T-cell (primary cell): Measurements from ENCODE around the gene ZNF630. TPM values are rescaled to one million over a fixed set of nuclear protein-coding genes. Genes with fewer than 3 reads are reported as not detected.
"Not testable (repeated sequence)": the region's sequence is repeated elsewhere in the genome, so short reads cannot be mapped to it uniquely, and the experiment has no call there.

ENCODE experiments used
- ATAC-seq, 4 experiments: fragments of 200-7000 bp in 3 of 4; fragments of 150-1000 bp in 1 of 4; cut with Tn5 transposase; replicated peaks in 1 of 4; 1 replicate in 3 of 4; 2 replicates in 1 of 4; pipeline ENCODE4 v1.10.0; 2021; ENCODE audit warnings: moderate library complexity in 3 of 4, mild to moderate bottlenecking in 2 of 4, moderate number of reproducible peaks in 1 of 4
- CTCF ChIA-PET, 2 donors: fragments of 300-600 bp; sonication (Branson Sonifier 250); formaldehyde crosslinking; loops; one replicate each; lab custom pipeline; 2022; ENCODE audit warnings: antibody characterized with exemption in 2 of 2; lab: Charles Lee
- POLR2A ChIA-PET, 2 donors: fragments of 300-600 bp; sonication (Branson Sonifier 250); formaldehyde crosslinking; loops; one replicate each; lab custom pipeline; 2022; ENCODE audit warnings: antibody characterized with exemption in 2 of 2; lab: Charles Lee
- DNase-seq, 35 experiments: peaks; one replicate each; pipeline versions ENCODE4 v3.0.0 to v3.0.0-alpha.2; 2013 to 2023
- H3K27ac ChIP-seq: one replicate; pipeline ENCODE4 v1.5.1; 2013; ENCODE audit warnings: low read length
- H3K27me3 ChIP-seq, 2 experiments: replicated peaks in 1 of 2; 1 replicate in 1 of 2; 2 replicates in 1 of 2; pipeline versions ENCODE4 v1.6.1 to v1.7.0; 2013; ENCODE audit warnings: low read length in 1 of 2, mixed read lengths in 1 of 2; ENCODE audit not compliant: control insufficient read depth in 2 of 2, insufficient read depth in 2 of 2; ENCODE audit errors: extremely low read depth in 1 of 2
- H3K36me3 ChIP-seq, 2 donors: 1 replicate in 1 of 2; 2 replicates in 1 of 2; pipeline versions ENCODE4 v1.6.1 to v1.7.0; 2013; ENCODE audit warnings: low read length in 1 of 2; ENCODE audit not compliant: control insufficient read depth in 2 of 2, insufficient read depth in 1 of 2; ENCODE audit errors: extremely low read depth in 1 of 2
- H3K4me1 ChIP-seq, 2 experiments: 1 replicate in 1 of 2; 2 replicates in 1 of 2; pipeline versions ENCODE4 v1.6.1 to v1.7.0; 2013; ENCODE audit warnings: low read length in 2 of 2, mixed read lengths in 1 of 2; ENCODE audit not compliant: insufficient read depth in 2 of 2, control insufficient read depth in 1 of 2; ENCODE audit errors: extremely low read depth in 1 of 2
- H3K4me3 ChIP-seq, 2 donors: 1 replicate in 1 of 2; 2 replicates in 1 of 2; pipeline versions ENCODE4 v1.5.1 to v1.7.0; 2013; ENCODE audit warnings: mild to moderate bottlenecking in 2 of 2, low read length in 1 of 2, moderate library complexity in 1 of 2; ENCODE audit not compliant: control insufficient read depth in 1 of 2; ENCODE audit errors: extremely low read depth in 1 of 2
- H3K9me3 ChIP-seq: 2 replicates; pipeline ENCODE4 v1.7.0; 2013
- H3K27ac Mint-ChIP-seq, 2 donors: one replicate each; pipeline ENCODE4 v1.8.0; 2020 to 2021; ENCODE audit warnings: mild to moderate bottlenecking in 2 of 2, mixed read lengths in 2 of 2
- H3K27me3 Mint-ChIP-seq, 2 donors: one replicate each; pipeline ENCODE4 v1.8.0; 2021 to 2022; ENCODE audit warnings: mixed read lengths in 2 of 2
- H3K36me3 Mint-ChIP-seq: one replicate; pipeline ENCODE4 v1.8.0; 2021; ENCODE audit warnings: mixed read lengths
- H3K4me1 Mint-ChIP-seq, 3 donors: one replicate each; pipeline ENCODE4 v1.8.0; 2020 to 2022; ENCODE audit warnings: mixed read lengths in 3 of 3, mild to moderate bottlenecking in 1 of 3
- H3K4me3 Mint-ChIP-seq, 3 donors: one replicate each; pipeline ENCODE4 v1.8.0; 2020 to 2022; ENCODE audit warnings: mild to moderate bottlenecking in 3 of 3, mixed read lengths in 3 of 3, moderate library complexity in 3 of 3
- H3K9me3 Mint-ChIP-seq, 3 donors: one replicate each; pipeline ENCODE4 v1.8.0; 2020 to 2022; ENCODE audit warnings: mixed read lengths in 3 of 3
- WGBS: methylation state at CpG from one replicate; pipeline ENCODE4 v1.1.5; 2013; ENCODE audit warnings: missing lambda C conversion rate; ENCODE audit not compliant: insufficient coverage; 5-methylcytosine and 5-hydroxymethylcytosine counted together
- total RNA-seq, 35 experiments: library from RNA in 6 of 35; stranded (reverse) in 6 of 35; fragments of 120-200 nt in 1 of 35; gene quantifications; one replicate each; pipeline versions ENCODE4 v1.2.1 to v1.2.4 and lab custom pipeline; 2013 to 2026

ZNF630 gene
- 1 to 10 TPM; 2.1 to 3.3 (median 2.7) TPM for total RNA-seq
- 4.4 TPM for total RNA-seq (2013)
- total RNA-seq (lab: John Stamatoyannopoulos, UW) = 0.23 to 8.9 (median 2.8) reads per million in 29 experiments

DNA sequence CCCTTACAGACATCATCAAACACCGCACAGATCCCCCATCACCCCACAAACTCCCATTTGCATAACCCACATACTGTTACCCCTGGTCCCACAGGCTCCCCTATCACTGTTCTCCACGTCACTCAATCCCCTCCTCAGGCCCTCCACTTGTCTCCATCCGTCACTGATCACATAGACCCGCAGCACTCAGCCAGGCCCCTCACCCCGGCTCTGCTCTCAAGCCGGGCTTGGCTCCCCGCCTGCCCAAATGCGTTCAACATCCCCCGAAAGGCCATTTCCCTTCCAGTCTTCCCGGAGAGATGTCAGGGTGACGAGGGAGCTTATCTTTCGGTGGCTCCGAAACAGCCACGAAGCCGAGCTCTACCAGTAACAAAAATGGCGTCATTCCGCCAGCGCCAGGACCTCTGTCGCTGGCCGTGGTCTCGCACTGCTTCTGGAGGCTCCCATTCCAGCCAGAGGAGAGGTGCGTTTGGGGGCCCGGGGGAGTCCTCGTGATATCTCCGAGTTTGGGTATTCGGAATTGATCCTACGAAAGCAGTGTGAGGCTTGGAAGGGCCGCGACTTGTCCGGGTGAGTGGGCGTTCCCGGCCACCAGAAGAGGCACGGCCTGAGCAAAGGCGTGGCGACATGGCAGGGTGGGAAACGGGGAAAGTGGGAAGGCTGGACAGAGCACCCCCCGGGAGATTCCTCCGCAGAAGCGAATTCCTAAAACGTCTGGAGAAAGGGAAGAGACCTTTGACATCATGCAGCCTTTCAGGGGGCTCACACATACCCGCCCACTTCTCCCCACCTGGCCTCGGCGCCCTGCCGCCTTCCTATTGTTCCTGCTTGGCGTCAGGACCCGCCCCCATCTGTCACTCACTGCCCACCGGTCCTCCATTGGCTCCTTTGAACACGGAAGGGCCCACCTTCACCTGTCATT, at the start of gene ZNF630:
Gene ZNF630 (minus strand): TSS at position 577 of the 922 bp plus-strand sequence. CDS start 4,754 bp downstream, outside the sequence.
- H3K27me3 Mint-ChIP-seq = peaks cover 0 to 6% of the 10 kb centered on the region in 2 donors
- Histone ChIP-seq H3K4me3 (peak within 1 kb of the TSS; percentile 72 to 88), H3K36me3 (no peaks in the 10 kb centered on the region), H3K27me3 (no peaks in the 10 kb centered on the region), H3K9me3 (no peaks in the 10 kb centered on the region), H3K27ac (peak within 1 kb of the TSS; percentile 83), H3K4me1 (peaks cover 0 to 10% of the 10 kb centered on the region in 2 experiments)
- H3K4me3 Mint-ChIP-seq = peak within 1 kb of the TSS; percentile 84 to 95 (median 89)
- 3% methylated on average over 18 of the region's 48 CpGs for WGBS
- H3K27ac Mint-ChIP-seq = peak within 1 kb of the TSS; percentile 93 to 95
- H3K36me3 Mint-ChIP-seq = no peaks in the 10 kb centered on the region
- ATAC-seq (peak; percentile 84 to 92 (median 92)), DNase-seq (peak; percentile 20 to 68 (median 40))
- POLR2A ChIA-PET = interaction anchor here in 1 of 2 donors (0.6 kb wide), 1 partner anchor 1154 kb away, joined by 3 read pairs; no protein-coding TSS in a partner anchor
- H3K9me3 Mint-ChIP-seq = no peaks in the 10 kb centered on the region
- peaks cover 11 to 22% (median 14%) of the 10 kb centered on the region in 3 donors for H3K4me1 Mint-ChIP-seq
- CTCF ChIA-PET = no interaction called here

DNA sequence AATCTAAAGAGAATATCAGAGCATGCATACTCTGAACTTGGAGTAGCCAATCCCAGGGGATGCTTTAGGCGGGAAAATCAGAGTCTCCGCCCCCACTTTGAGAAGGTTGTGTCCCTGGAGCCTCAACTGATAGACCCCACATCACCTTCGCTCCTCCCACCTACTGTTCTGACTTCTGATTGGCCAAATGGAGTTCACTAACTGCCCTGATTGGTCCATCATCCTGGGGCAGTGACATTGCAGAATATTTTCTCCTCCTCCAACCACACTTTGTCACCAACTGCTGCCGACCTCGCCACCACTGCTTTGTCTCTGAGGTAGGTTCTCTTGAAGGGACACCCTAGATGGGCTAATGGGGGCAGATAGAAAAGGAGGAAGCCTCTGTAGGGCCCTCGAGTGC, 36.3 kb upstream of the ZNF630 start:
- H3K9me3 Mint-ChIP-seq = no peaks in the 10 kb centered on the region
- peaks cover 3 to 4% of the 10 kb centered on the region in 2 donors for H3K27me3 Mint-ChIP-seq
- H3K27me3 ChIP-seq = no peaks in the 10 kb centered on the region
- no peaks in the 10 kb centered on the region for H3K9me3 ChIP-seq
- no peak overlapping the region for H3K27ac Mint-ChIP-seq
- no peaks in the 10 kb centered on the region for H3K4me1 ChIP-seq
- no peak overlapping the region for H3K4me3 ChIP-seq
- POLR2A ChIA-PET = no interaction called here
- DNase-seq (no peak), ATAC-seq (no peak)
- no CpG with 5 or more reads among the region's 6 CpGs for WGBS
- H3K4me1 Mint-ChIP-seq = peaks cover 0 to 3% (median 0%) of the 10 kb centered on the region in 3 donors
- H3K27ac ChIP-seq = no peak overlapping the region
- no peaks in the 10 kb centered on the region for H3K36me3 Mint-ChIP-seq
- H3K4me3 Mint-ChIP-seq = no peak overlapping the region
- CTCF ChIA-PET = no interaction called here
- no peaks in the 10 kb centered on the region for H3K36me3 ChIP-seq

DNA sequence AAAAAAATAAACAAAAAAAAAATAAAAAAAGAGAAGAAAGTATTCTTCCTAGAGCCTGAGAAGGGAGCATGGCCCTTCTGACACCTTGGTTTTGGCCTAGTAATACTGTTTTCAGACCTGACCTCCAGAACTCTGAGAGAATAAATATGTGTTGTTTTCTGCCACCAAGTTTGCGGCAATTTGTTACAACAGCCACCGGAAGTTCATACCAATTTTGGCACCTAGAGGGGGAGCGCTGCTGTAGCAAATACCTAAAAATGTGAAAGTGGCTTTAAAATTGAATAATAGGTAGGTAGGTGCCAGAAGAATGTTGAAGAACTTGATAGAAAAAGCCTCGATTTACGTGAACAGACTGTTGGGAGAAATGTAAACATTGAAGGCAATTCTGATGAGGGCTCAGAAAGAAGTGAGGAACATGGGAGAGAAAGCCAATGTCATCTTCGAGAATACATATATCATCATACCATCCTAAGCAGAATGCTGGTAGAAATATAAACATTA, 31.5 kb upstream of the ZNF630 start:
- Histone ChIP-seq H3K4me3 (no peak overlapping the region), H3K36me3 (no peaks in the 10 kb centered on the region), H3K9me3 (no peaks in the 10 kb centered on the region), H3K27me3 (no peaks in the 10 kb centered on the region), H3K4me1 (no peaks in the 10 kb centered on the region), H3K27ac (no peak overlapping the region)
- Mint-ChIP-seq H3K4me1 (peaks cover 0 to 3% (median 0%) of the 10 kb centered on the region in 3 donors), H3K4me3 (no peak overlapping the region), H3K36me3 (no peaks in the 10 kb centered on the region), H3K27me3 (peaks cover 0 to 3% of the 10 kb centered on the region in 2 donors), H3K9me3 (peaks cover 0 to 5% (median 0%) of the 10 kb centered on the region in 3 donors), H3K27ac (no peak overlapping the region)
- ATAC-seq (no peak), DNase-seq (no peak)
- ChIA-PET POLR2A (no interaction called here), CTCF (no interaction called here)
- WGBS = 100% methylated on average over 2 of the region's 6 CpGs

DNA sequence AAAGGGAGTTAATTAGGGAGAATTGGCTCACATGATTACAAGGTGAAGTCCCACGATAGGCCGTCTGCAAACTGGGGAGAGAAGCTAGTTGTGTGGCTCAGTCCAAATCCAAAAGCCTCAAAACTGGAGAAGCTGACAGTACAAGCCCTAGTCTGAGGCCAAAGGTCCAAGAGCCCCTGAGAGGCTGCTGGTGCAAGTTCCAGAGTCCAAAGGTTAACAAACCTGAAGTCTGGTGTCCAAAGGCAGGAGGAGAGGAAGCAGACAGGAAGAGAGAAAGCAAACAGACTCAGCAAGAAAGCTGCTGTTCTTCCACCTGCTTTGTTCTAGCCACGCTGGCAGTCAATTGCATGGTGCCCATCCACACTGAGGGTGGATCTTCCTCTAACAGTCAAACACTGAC, 30.0 kb upstream of the ZNF630 start:
- Mint-ChIP-seq H3K9me3 (peaks cover 0 to 5% (median 0%) of the 10 kb centered on the region in 3 donors), H3K4me3 (no peak overlapping the region), H3K27me3 (peaks cover 0 to 6% of the 10 kb centered on the region in 2 donors), H3K27ac (no peak overlapping the region), H3K4me1 (peaks cover 0 to 3% (median 0%) of the 10 kb centered on the region in 3 donors), H3K36me3 (no peaks in the 10 kb centered on the region)
- Histone ChIP-seq H3K36me3 (no peaks in the 10 kb centered on the region), H3K4me3 (no peak overlapping the region), H3K27ac (no peak overlapping the region), H3K4me1 (no peaks in the 10 kb centered on the region), H3K27me3 (peaks cover 0 to 3% of the 10 kb centered on the region in 2 experiments), H3K9me3 (no peaks in the 10 kb centered on the region)
- POLR2A ChIA-PET = no interaction called here
- WGBS = no CpG with 5 or more reads among the region's 3 CpGs
- DNase-seq (no peak), ATAC-seq (no peak)
- CTCF ChIA-PET = no interaction called here

DNA sequence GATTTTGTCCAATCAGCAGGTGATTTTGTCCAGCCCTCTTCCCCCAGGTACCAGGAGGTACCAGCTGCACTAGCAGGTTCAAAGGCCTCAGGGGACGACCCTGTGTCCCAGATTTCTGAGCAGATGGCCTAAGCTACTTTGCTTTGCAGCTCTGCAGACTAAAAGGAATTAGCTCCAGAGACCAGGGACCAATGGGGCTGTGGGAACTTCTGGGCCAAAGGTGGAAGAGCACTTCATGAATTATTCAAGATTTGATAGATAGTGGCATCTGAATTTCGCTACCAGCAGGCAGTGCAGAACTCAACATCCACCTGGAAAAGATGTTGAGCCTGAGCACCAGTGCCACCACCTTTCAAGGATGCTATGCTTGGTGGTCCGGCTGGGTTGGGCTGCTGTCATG, 21.1 kb upstream of the ZNF630 start:
- CTCF ChIA-PET, H3K4me1 Mint-ChIP-seq, H3K4me3 Mint-ChIP-seq, H3K27me3 ChIP-seq, H3K27ac Mint-ChIP-seq, H3K36me3 ChIP-seq, H3K36me3 Mint-ChIP-seq, H3K9me3 ChIP-seq, H3K4me3 ChIP-seq, POLR2A ChIA-PET, DNase-seq, H3K27ac ChIP-seq, ATAC-seq, H3K9me3 Mint-ChIP-seq, H3K4me1 ChIP-seq: not testable (repeated sequence)
- H3K27me3 Mint-ChIP-seq = peaks cover 0 to 17% of the 10 kb centered on the region in 2 donors
- no CpG with 5 or more reads among the region's 3 CpGs for WGBS

DNA sequence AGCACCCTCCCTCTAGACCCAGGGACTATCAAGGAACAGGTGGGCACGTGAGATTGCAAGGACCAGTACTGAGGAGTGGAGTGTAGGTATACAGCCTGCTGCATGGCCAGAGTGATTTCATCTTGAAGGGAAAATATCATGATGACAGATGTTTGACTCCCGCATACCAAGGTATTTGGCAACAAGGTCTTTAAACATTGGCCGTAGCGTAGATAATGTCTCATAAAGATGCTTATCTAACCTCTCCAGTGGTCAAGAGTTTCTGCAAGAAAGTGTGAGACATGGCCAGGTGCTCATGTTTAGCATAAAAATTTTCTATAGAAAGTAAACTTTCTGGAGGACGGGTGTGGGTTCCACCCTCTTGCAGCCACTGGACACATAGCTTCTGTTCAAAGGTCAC, 18.7 kb upstream of the ZNF630 start:
- H3K27ac Mint-ChIP-seq = no peak overlapping the region
- CTCF ChIA-PET = no interaction called here
- H3K4me1 ChIP-seq = no peaks in the 10 kb centered on the region
- WGBS = no CpG with 5 or more reads among the region's 5 CpGs
- no peaks in the 10 kb centered on the region for H3K9me3 ChIP-seq
- H3K4me3 Mint-ChIP-seq = no peak overlapping the region
- DNase-seq = no peak
- H3K36me3 ChIP-seq = no peaks in the 10 kb centered on the region
- POLR2A ChIA-PET = no interaction called here
- no peaks in the 10 kb centered on the region for H3K27me3 ChIP-seq
- no peak overlapping the region for H3K27ac ChIP-seq
- no peaks in the 10 kb centered on the region for H3K36me3 Mint-ChIP-seq
- no peaks in the 10 kb centered on the region for H3K4me1 Mint-ChIP-seq
- peaks cover 0 to 10% of the 10 kb centered on the region in 2 donors for H3K27me3 Mint-ChIP-seq
- no peak overlapping the region for H3K4me3 ChIP-seq
- H3K9me3 Mint-ChIP-seq = no peaks in the 10 kb centered on the region
- no peak for ATAC-seq
